Measurements from ENCODE around the gene BCL11A.

The BCL11A gene

GRCh38 chr2:60530660-60531281 is 22.7 kb downstream of the BCL11A start:
- Mint-ChIP-seq H3K36me3 (ENCODE audit: low read depth) (no peaks in the 10 kb centered on the region), H3K4me3 (no peak overlapping the region), H3K4me1 (ENCODE audit: low read depth) (no peaks in the 10 kb centered on the region), H3K27me3 (ENCODE audit: low read depth) (peaks cover 38% of the 10 kb centered on the region), H3K9me3 (no peaks in the 10 kb centered on the region), H3K27ac (no peak overlapping the region)
- DNase-seq (ENCODE audit: low spot score) = no peak

GRCh38 chr2:60529785-60530627 is 23.4 kb downstream of the BCL11A start:
- H3K27ac Mint-ChIP-seq = no peak overlapping the region
- no peaks in the 10 kb centered on the region for H3K36me3 Mint-ChIP-seq (ENCODE audit: low read depth)
- no peak for DNase-seq (ENCODE audit: low spot score)
- H3K4me3 Mint-ChIP-seq = no peak overlapping the region
- H3K27me3 Mint-ChIP-seq (ENCODE audit: low read depth) = peaks cover 39% of the 10 kb centered on the region
- no peaks in the 10 kb centered on the region for H3K4me1 Mint-ChIP-seq (ENCODE audit: low read depth)
- H3K9me3 Mint-ChIP-seq = no peaks in the 10 kb centered on the region

GRCh38 chr2:60529136-60529784 is 24.2 kb downstream of the BCL11A start:
- Mint-ChIP-seq H3K27me3 (ENCODE audit: low read depth) (peaks cover 35% of the 10 kb centered on the region), H3K36me3 (ENCODE audit: low read depth) (no peaks in the 10 kb centered on the region), H3K9me3 (no peaks in the 10 kb centered on the region), H3K4me3 (no peak overlapping the region), H3K4me1 (ENCODE audit: low read depth) (no peaks in the 10 kb centered on the region), H3K27ac (no peak overlapping the region)
- DNase-seq (ENCODE audit: low spot score) = no peak

GRCh38 chr2:60528281-60529020 is 25.0 kb downstream of the BCL11A start:
- H3K4me3 Mint-ChIP-seq = no peak overlapping the region
- no peaks in the 10 kb centered on the region for H3K36me3 Mint-ChIP-seq (ENCODE audit: low read depth)
- peaks cover 37% of the 10 kb centered on the region for H3K27me3 Mint-ChIP-seq (ENCODE audit: low read depth)
- no peak overlapping the region for H3K27ac Mint-ChIP-seq
- no peaks in the 10 kb centered on the region for H3K9me3 Mint-ChIP-seq
- no peak for DNase-seq (ENCODE audit: low spot score)
- H3K4me1 Mint-ChIP-seq (ENCODE audit: low read depth) = no peaks in the 10 kb centered on the region

- H3K9me3 Mint-ChIP-seq = no peaks in the 10 kb centered on the region
- H3K4me3 Mint-ChIP-seq = no peak overlapping the region
- no peak for DNase-seq (ENCODE audit: low spot score)
- H3K27me3 Mint-ChIP-seq (ENCODE audit: low read depth) = peaks cover 34% of the 10 kb centered on the region
- H3K36me3 Mint-ChIP-seq (ENCODE audit: low read depth) = no peaks in the 10 kb centered on the region
- no peaks in the 10 kb centered on the region for H3K4me1 Mint-ChIP-seq (ENCODE audit: low read depth)
- no peak overlapping the region for H3K27ac Mint-ChIP-seq
Measured at GRCh38 chr2:60527762-60528161, 25.7 kb downstream of the BCL11A start.

GRCh38 chr2:60526623-60527022 is 26.8 kb downstream of the BCL11A start:
- H3K36me3 Mint-ChIP-seq (ENCODE audit: low read depth) = no peaks in the 10 kb centered on the region
- H3K4me3 Mint-ChIP-seq = no peak overlapping the region
- peaks cover 36% of the 10 kb centered on the region for H3K27me3 Mint-ChIP-seq (ENCODE audit: low read depth)
- no peak for DNase-seq (ENCODE audit: low spot score)
- H3K9me3 Mint-ChIP-seq = no peaks in the 10 kb centered on the region
- no peaks in the 10 kb centered on the region for H3K4me1 Mint-ChIP-seq (ENCODE audit: low read depth)
- H3K27ac Mint-ChIP-seq = no peak overlapping the region

GRCh38 chr2:60525899-60526298 is 27.6 kb downstream of the BCL11A start:
- H3K4me1 Mint-ChIP-seq (ENCODE audit: low read depth) = no peaks in the 10 kb centered on the region
- no peaks in the 10 kb centered on the region for H3K36me3 Mint-ChIP-seq (ENCODE audit: low read depth)
- peaks cover 34% of the 10 kb centered on the region for H3K27me3 Mint-ChIP-seq (ENCODE audit: low read depth)
- no peak overlapping the region for H3K4me3 Mint-ChIP-seq
- H3K27ac Mint-ChIP-seq = no peak overlapping the region
- no peaks in the 10 kb centered on the region for H3K9me3 Mint-ChIP-seq
- DNase-seq (ENCODE audit: low spot score) = no peak

GRCh38 chr2:60524874-60525273 is 28.6 kb downstream of the BCL11A start:
- H3K36me3 Mint-ChIP-seq (ENCODE audit: low read depth) = no peaks in the 10 kb centered on the region
- no peak for DNase-seq (ENCODE audit: low spot score)
- H3K4me3 Mint-ChIP-seq = no peak overlapping the region
- H3K9me3 Mint-ChIP-seq = no peaks in the 10 kb centered on the region
- peaks cover 32% of the 10 kb centered on the region for H3K27me3 Mint-ChIP-seq (ENCODE audit: low read depth)
- H3K27ac Mint-ChIP-seq = no peak overlapping the region
- H3K4me1 Mint-ChIP-seq (ENCODE audit: low read depth) = no peaks in the 10 kb centered on the region

GRCh38 chr2:60523963-60524362 is 29.5 kb downstream of the BCL11A start:
- no peak overlapping the region for H3K4me3 Mint-ChIP-seq
- H3K27ac Mint-ChIP-seq = no peak overlapping the region
- H3K9me3 Mint-ChIP-seq = no peaks in the 10 kb centered on the region
- H3K27me3 Mint-ChIP-seq (ENCODE audit: low read depth) = peaks cover 29% of the 10 kb centered on the region
- no peaks in the 10 kb centered on the region for H3K36me3 Mint-ChIP-seq (ENCODE audit: low read depth)
- H3K4me1 Mint-ChIP-seq (ENCODE audit: low read depth) = no peaks in the 10 kb centered on the region
- DNase-seq (ENCODE audit: low spot score) = no peak

- Mint-ChIP-seq H3K27ac (no peak overlapping the region), H3K36me3 (ENCODE audit: low read depth) (no peaks in the 10 kb centered on the region), H3K27me3 (ENCODE audit: low read depth) (peaks cover 21% of the 10 kb centered on the region), H3K4me1 (ENCODE audit: low read depth) (no peaks in the 10 kb centered on the region), H3K4me3 (no peak overlapping the region), H3K9me3 (no peaks in the 10 kb centered on the region)
- DNase-seq (ENCODE audit: low spot score) = no peak
Measured at GRCh38 chr2:60522462-60522861, 31.0 kb downstream of the BCL11A start.

- H3K27ac Mint-ChIP-seq = no peak overlapping the region
- H3K4me3 Mint-ChIP-seq = no peak overlapping the region
Measured at GRCh38 chr2:60521626-60522025, 31.8 kb downstream of the BCL11A start.

GRCh38 chr2:60520917-60521539 is 32.4 kb downstream of the BCL11A start:
- Mint-ChIP-seq H3K4me1 (ENCODE audit: low read depth) (no peaks in the 10 kb centered on the region), H3K9me3 (no peaks in the 10 kb centered on the region), H3K27ac (no peak overlapping the region), H3K36me3 (ENCODE audit: low read depth) (no peaks in the 10 kb centered on the region), H3K27me3 (ENCODE audit: low read depth) (peaks cover 31% of the 10 kb centered on the region), H3K4me3 (no peak overlapping the region)
- no peak for DNase-seq (ENCODE audit: low spot score)

More at GRCh38 chr2:60521626-60522025, 31.8 kb downstream of the BCL11A start:
- no peaks in the 10 kb centered on the region for H3K9me3 Mint-ChIP-seq
- no peak for DNase-seq (ENCODE audit: low spot score)
- H3K36me3 Mint-ChIP-seq (ENCODE audit: low read depth) = no peaks in the 10 kb centered on the region
- peaks cover 26% of the 10 kb centered on the region for H3K27me3 Mint-ChIP-seq (ENCODE audit: low read depth)
- H3K4me1 Mint-ChIP-seq (ENCODE audit: low read depth) = no peaks in the 10 kb centered on the region

- Mint-ChIP-seq H3K27me3 (ENCODE audit: low read depth) (peaks cover 28% of the 10 kb centered on the region), H3K4me1 (ENCODE audit: low read depth) (no peaks in the 10 kb centered on the region), H3K9me3 (no peaks in the 10 kb centered on the region), H3K27ac (no peak overlapping the region), H3K4me3 (no peak overlapping the region), H3K36me3 (ENCODE audit: low read depth) (no peaks in the 10 kb centered on the region)
- DNase-seq (ENCODE audit: low spot score) = no peak
Measured at GRCh38 chr2:60520151-60520876, 33.1 kb downstream of the BCL11A start.
